Breast epithelium (tissue), 4 donors: Measurements from ENCODE around the gene INAFM1. TPM values are rescaled to one million over a fixed set of nuclear protein-coding genes. Genes with fewer than 3 reads are reported as not detected.
"Not testable (repeated sequence)": the region's sequence is repeated elsewhere in the genome, so short reads cannot be mapped to it uniquely, and the experiment has no call there.

Source experiments
- DNase-seq, 2 donors: peaks; one replicate each; pipeline ENCODE4 v3.0.0-alpha.2; 2019; ENCODE audit warnings: low spot score in 2 of 2
- H3K27ac ChIP-seq, 2 donors: fragments of 200-600 bp; sonication (generic) in 1 of 2; one replicate each; pipeline ENCODE4 v1.5.1; 2016 to 2019; ENCODE audit warnings: mild to moderate bottlenecking in 1 of 2
- H3K27me3 ChIP-seq, 2 donors: fragments of 200-600 bp; sonication (generic) in 1 of 2; one replicate each; pipeline versions ENCODE4 v1.5.1 to v1.6.0; 2017 to 2019; ENCODE audit warnings: control low read depth in 1 of 2, mild to moderate bottlenecking in 1 of 2
- H3K36me3 ChIP-seq: fragments of 200-600 bp; one replicate; pipeline ENCODE4 v1.5.1; 2019
- H3K4me1 ChIP-seq, 2 donors: fragments of 200-600 bp; sonication (generic); one replicate each; pipeline ENCODE4 v1.5.1; 2016 to 2019; ENCODE audit warnings: control low read depth in 1 of 2
- H3K4me3 ChIP-seq, 3 donors: fragments of 200-600 bp; sonication (generic); 1 replicate in 2 of 3; 2 replicates in 1 of 3; pipeline ENCODE4 v1.5.1; 2016 to 2019; ENCODE audit warnings: mild to moderate bottlenecking in 3 of 3, moderate library complexity in 2 of 3
- H3K9me3 ChIP-seq, 2 donors: fragments of 200-600 bp; sonication (generic) in 1 of 2; one replicate each; pipeline ENCODE4 v1.5.1; 2016 to 2019; ENCODE audit warnings: control low read depth in 1 of 2
- CTCF ChIP-seq, 3 donors: fragments of 450-650 bp; IDR thresholded peaks; one replicate each; pipeline ENCODE4 v1.5.1; 2016 to 2017; ENCODE audit warnings: antibody characterized with exemption in 3 of 3, mild to moderate bottlenecking in 3 of 3, moderate library complexity in 3 of 3
- POLR2A ChIP-seq: fragments of 450-650 bp; IDR thresholded peaks from one replicate; pipeline ENCODE4 v1.6.1; 2016; ENCODE audit warnings: antibody characterized with exemption, mild to moderate bottlenecking, moderate library complexity
- POLR2AphosphoS5 ChIP-seq, 3 donors: sonication (generic); formaldehyde crosslinking; IDR thresholded peaks; one replicate each; pipeline ENCODE4 v1.6.1; 2017; ENCODE audit warnings: antibody characterized with exemption in 3 of 3
- intact Hi-C: fragments of 100-400 bp; cut with DNase I; formaldehyde crosslinking; loops from one replicate; pipeline ENCODE4 v1.15.1; 2023; ENCODE audit warnings: low total_unique reads
- total RNA-seq, 3 donors: library from RNA; depleted of rRNA; stranded (reverse); fragments of >200 nt; gene quantifications; one replicate each; pipeline ENCODE4 v1.1.0, GENCODE V29; 2016

Gene INAFM1
- total RNA-seq, 3 donors from 2014 or later = 5.3 to 10.5 (median 7.2) TPM

GRCh38 chr19:47283405-47284059 lies 8.8 kb downstream of the INAFM1 start:
- Histone ChIP-seq H3K36me3 (no peaks in the 10 kb centered on the region), H3K27me3 (no peaks in the 10 kb centered on the region), H3K9me3 (no peaks in the 10 kb centered on the region), H3K27ac (no peak overlapping the region), H3K4me1 (no peaks in the 10 kb centered on the region), H3K4me3 (no peak overlapping the region)
- no peak for TF ChIP-seq CTCF (IDR thresholded peaks at IDR 0.05)
- no peak for TF ChIP-seq POLR2AphosphoS5 (IDR thresholded peaks at IDR 0.05)
- TF ChIP-seq POLR2A = no peak
- intact Hi-C loops = no loop called here
- DNase-seq = no peak

GRCh38 chr19:47284324-47284899 lies 9.7 kb downstream of the INAFM1 start:
- TF ChIP-seq POLR2AphosphoS5 (IDR thresholded peaks at IDR 0.05) = no peak
- TF ChIP-seq CTCF (IDR thresholded peaks at IDR 0.05) = peak; percentile 79 to 82 (median 80)
- H3K36me3 ChIP-seq = no peaks in the 10 kb centered on the region
- no peaks in the 10 kb centered on the region for H3K27me3 ChIP-seq
- no peaks in the 10 kb centered on the region for H3K4me1 ChIP-seq
- no peak overlapping the region for H3K4me3 ChIP-seq
- intact Hi-C loops = no loop called here
- H3K9me3 ChIP-seq = no peaks in the 10 kb centered on the region
- no peak for DNase-seq
- no peak overlapping the region for H3K27ac ChIP-seq

- Histone ChIP-seq H3K4me3 (no peak overlapping the region), H3K27me3 (no peaks in the 10 kb centered on the region), H3K9me3 (no peaks in the 10 kb centered on the region), H3K36me3 (no peaks in the 10 kb centered on the region), H3K4me1 (no peaks in the 10 kb centered on the region), H3K27ac (no peak overlapping the region)
- TF ChIP-seq CTCF (IDR thresholded peaks at IDR 0.05) (peak; percentile 64 to 73 (median 71)), POLR2AphosphoS5 (IDR thresholded peaks at IDR 0.05) (no peak)
- DNase-seq = peak in 1 of 2 donors; percentile 65
- intact Hi-C loops = no loop called here
Measured at GRCh38 chr19:47296036-47296435, 21.4 kb downstream of the INAFM1 start.

GRCh38 chr19:47300867-47301266 lies 26.2 kb downstream of the INAFM1 start:
- intact Hi-C loops, H3K4me3 ChIP-seq, H3K9me3 ChIP-seq: not testable (repeated sequence)

GRCh38 chr19:47302249-47302648 lies 27.6 kb downstream of the INAFM1 start:
- no peaks in the 10 kb centered on the region for H3K27me3 ChIP-seq
- peaks cover 0 to 4% of the 10 kb centered on the region in 2 donors for H3K4me1 ChIP-seq
- H3K4me3 ChIP-seq = no peak overlapping the region
- no peaks in the 10 kb centered on the region for H3K36me3 ChIP-seq
- no peaks in the 10 kb centered on the region for H3K9me3 ChIP-seq
- intact Hi-C loops = no loop called here
- DNase-seq = no peak
- no peak overlapping the region for H3K27ac ChIP-seq
- TF ChIP-seq POLR2AphosphoS5 (IDR thresholded peaks at IDR 0.05) = no peak
- no peak for TF ChIP-seq POLR2A
- no peak for TF ChIP-seq CTCF (IDR thresholded peaks at IDR 0.05)

More at GRCh38 chr19:47300867-47301266, 26.2 kb downstream of the INAFM1 start:
- not testable (repeated sequence) for H3K4me1 ChIP-seq, H3K27me3 ChIP-seq, DNase-seq, H3K27ac ChIP-seq, H3K36me3 ChIP-seq
